ENCODE results near the gene SERPINB7.

- TF ChIP-seq CTCF (IDR thresholded peaks at IDR 0.05 in 8 of 11, conservative IDR thresholded peaks at IDR 0.05 in 3 of 11), result no peak
- TF ChIP-seq POLR2AphosphoS5 (IDR thresholded peaks at IDR 0.05), result no peak
These were observed 26.1 kb downstream of the SERPINB7 start for GRCh38 chr18:63801343-63801742.

Data from spleen (tissue), 7 donors.